B cell (primary cell): ENCODE measurements around the gene MEIS3. TPM values are rescaled to one million over a fixed set of nuclear protein-coding genes. Genes with fewer than 3 reads are reported as not detected.
"Not testable (repeated sequence)": the region's sequence is repeated elsewhere in the genome, so short reads cannot be mapped to it uniquely, and the experiment has no call there.

Experiments
- ATAC-seq: fragments of 200-7000 bp; cut with Tn5 transposase; one replicate; pipeline ENCODE4 v1.10.0; 2021; ENCODE audit warnings: low read depth, mild to moderate bottlenecking, moderate number of reproducible peaks, moderate library complexity
- CTCF ChIA-PET: fragments of 350-600 bp; sonication (Branson Sonifier 250); formaldehyde crosslinking; loops from one replicate; lab custom pipeline; 2021; ENCODE audit warnings: antibody characterized with exemption, inconsistent platforms; lab: Charles Lee
- POLR2A ChIA-PET: fragments of 350-600 bp; sonication (Branson Sonifier 250); formaldehyde crosslinking; loops from one replicate; lab custom pipeline; 2021; ENCODE audit warnings: antibody characterized with exemption; lab: Charles Lee
- DNase-seq: peaks from one replicate; pipeline ENCODE4 v3.0.0; 2013
- H2AFZ ChIP-seq: 2 replicates; pipeline ENCODE4 v1.6.1; 2012; ENCODE audit warnings: mild to moderate bottlenecking, low read depth, low read length; ENCODE audit not compliant: insufficient read depth, poor library complexity, severe bottlenecking
- H3K27ac ChIP-seq, 2 donors: 1 replicate in 1 of 2; 2 replicates in 1 of 2; pipeline ENCODE4 v1.5.1; 2012 to 2013; ENCODE audit warnings: low read length in 2 of 2, mild to moderate bottlenecking in 2 of 2, moderate library complexity in 1 of 2
- H3K27me3 ChIP-seq, 4 experiments: fragments of 200-600 bp in 1 of 4; sonication (generic) in 1 of 4; replicated peaks in 1 of 4; 1 replicate in 2 of 4; 2 replicates in 2 of 4; pipeline versions ENCODE4 v1.6.1 to v1.7.0; 2013 to 2016; ENCODE audit warnings: low read length in 3 of 4, mild to moderate bottlenecking in 2 of 4, mixed read lengths in 1 of 4, moderate library complexity in 1 of 4; ENCODE audit not compliant: insufficient read depth in 4 of 4, control insufficient read depth in 3 of 4; ENCODE audit errors: control extremely low read depth in 1 of 4
- H3K36me3 ChIP-seq, 2 experiments: replicated peaks in 1 of 2; 1 replicate in 1 of 2; 2 replicates in 1 of 2; pipeline versions ENCODE4 v1.6.1 to v1.7.1; 2013; ENCODE audit warnings: low read length in 1 of 2; ENCODE audit not compliant: insufficient read depth in 2 of 2, control insufficient read depth in 1 of 2; ENCODE audit errors: control extremely low read depth in 1 of 2, extremely low read depth in 1 of 2
- H3K4me1 ChIP-seq, 2 donors: fragments of 200-600 bp in 1 of 2; sonication (generic) in 1 of 2; 1 replicate in 1 of 2; 2 replicates in 1 of 2; pipeline versions ENCODE4 v1.5.1 to v1.6.1; 2013 to 2017; ENCODE audit warnings: low read length in 2 of 2; ENCODE audit not compliant: control insufficient read depth in 2 of 2, insufficient read depth in 2 of 2
- H3K4me2 ChIP-seq: replicated peaks from 2 replicates; pipeline ENCODE3; 2012; ENCODE audit warnings: mild to moderate bottlenecking, low read depth, low read length; ENCODE audit not compliant: poor library complexity, severe bottlenecking
- H3K4me3 ChIP-seq, 5 experiments: fragments of 200-600 bp in 1 of 5; sonication (generic) in 1 of 5; 1 replicate in 3 of 5; 2 replicates in 2 of 5; pipeline versions ENCODE4 v1.5.1 to v1.7.0; 2011 to 2016; ENCODE audit warnings: low read length in 4 of 5, mild to moderate bottlenecking in 4 of 5, low read depth in 2 of 5, control low read depth in 1 of 5, moderate library complexity in 1 of 5; ENCODE audit not compliant: insufficient read depth in 1 of 5; ENCODE audit errors: control extremely low read depth in 1 of 5, extremely low read depth in 1 of 5
- H3K79me2 ChIP-seq: fragments of 200-600 bp; sonication (generic); one replicate; pipeline ENCODE4 v1.6.0; 2016; ENCODE audit warnings: low read length; ENCODE audit not compliant: control insufficient read depth, insufficient read depth
- H3K9ac ChIP-seq: fragments of 200-600 bp; sonication (generic); 2 replicates; pipeline ENCODE4 v1.6.1; 2017; ENCODE audit warnings: mild to moderate bottlenecking, low read length, moderate library complexity
- H3K9me3 ChIP-seq, 3 donors: one replicate each; pipeline versions ENCODE4 v1.6.1 to v1.7.1; 2013; ENCODE audit warnings: low read length in 2 of 3; ENCODE audit not compliant: control insufficient read depth in 2 of 3, insufficient read depth in 1 of 3; ENCODE audit errors: control extremely low read depth in 1 of 3
- H4K20me1 ChIP-seq: 2 replicates; pipeline ENCODE4 v1.6.0; 2012; ENCODE audit warnings: mild to moderate bottlenecking, low read length; ENCODE audit not compliant: insufficient read depth, control insufficient read depth, poor library complexity, severe bottlenecking
- H3K27ac Mint-ChIP-seq: one replicate; pipeline ENCODE4 v1.8.0; 2021; ENCODE audit warnings: mixed read lengths
- H3K27me3 Mint-ChIP-seq: one replicate; pipeline ENCODE4 v1.8.0; 2021; ENCODE audit warnings: mixed read lengths
- H3K4me1 Mint-ChIP-seq: one replicate; pipeline ENCODE4 v1.8.0; 2021; ENCODE audit warnings: mixed read lengths
- H3K4me3 Mint-ChIP-seq: one replicate; pipeline ENCODE4 v1.8.0; 2021; ENCODE audit warnings: mixed read lengths
- H3K9me3 Mint-ChIP-seq: one replicate; pipeline ENCODE4 v1.8.0; 2022; ENCODE audit warnings: mixed read lengths; ENCODE audit not compliant: insufficient read depth
- CTCF ChIP-seq: fragments of 200-600 bp; IDR thresholded peaks from one replicate; pipeline ENCODE4 v1.8.0; 2022; ENCODE audit warnings: antibody characterized with exemption, mild to moderate bottlenecking
- EZH2 ChIP-seq: IDR thresholded peaks from 2 replicates; pipeline ENCODE4 v1.6.1; 2012; ENCODE audit warnings: borderline replicate concordance, low read depth, mild to moderate bottlenecking, moderate library complexity, low read length; ENCODE audit not compliant: insufficient read depth, poor library complexity, severe bottlenecking
- WGBS: methylation state at CpG from one replicate; pipeline ENCODE4 v1.1.5; 2013; ENCODE audit warnings: missing lambda C conversion rate; ENCODE audit not compliant: insufficient coverage; 5-methylcytosine and 5-hydroxymethylcytosine counted together
- intact Hi-C: fragments of 100-400 bp; cut with micrococcal nuclease; formaldehyde crosslinking; loops from one replicate; pipeline ENCODE4 v1.10.0; 2022
- polyA plus RNA-seq: library from polyadenylated mRNA; depleted of rRNA; stranded (reverse); fragments of >200 nt; gene quantifications from 2 replicates; pipeline ENCODE4 v1.2.3, GENCODE V29; 2012
- total RNA-seq, 2 donors: library from RNA; stranded (reverse); fragments of 120-200 nt in 1 of 2; gene quantifications; 1 replicate in 1 of 2; 2 replicates in 1 of 2; pipeline versions ENCODE4 v1.2.3 to v1.2.4, GENCODE V29; 2013 to 2022

Gene MEIS3
- total and polyA plus RNA-seq, 2 donors (not counting 1 experiment from before 2014, with no cell fraction given), result not detected

GRCh38 chr19:47413941-47414340, 5.4 kb downstream of the MEIS3 start:
- intact Hi-C loops, result no loop called here
- Mint-ChIP-seq H3K4me3 (no peak overlapping the region), H3K4me1 (peaks cover 19% of the 10 kb centered on the region), H3K27ac (no peak overlapping the region), H3K9me3 (no peaks in the 10 kb centered on the region), H3K27me3 (peaks cover 54% of the 10 kb centered on the region)
- ChIA-PET POLR2A (no interaction called here), CTCF (no interaction called here)
- Histone ChIP-seq H3K4me2 (no peak overlapping the region), H3K4me1 (peaks cover 10 to 16% of the 10 kb centered on the region in 2 donors), H3K4me3 (no peak overlapping the region), H3K79me2 (no peaks in the 10 kb centered on the region), H3K9ac (no peak overlapping the region), H3K27ac (no peak overlapping the region), H2AFZ (no peak overlapping the region), H3K27me3 (peaks cover 0 to 38% (median 13%) of the 10 kb centered on the region in 4 experiments), H3K9me3 (peaks cover 0 to 7% (median 0%) of the 10 kb centered on the region in 3 donors), H3K36me3 (no peaks in the 10 kb centered on the region), H4K20me1 (no peaks in the 10 kb centered on the region)
- 94% methylated on average over 14 of the region's 16 CpGs for WGBS
- no peak for TF ChIP-seq CTCF
- no peak for TF ChIP-seq EZH2
- ATAC-seq, result no peak
- no peak for DNase-seq

- H3K79me2 ChIP-seq, ATAC-seq, H3K4me1 Mint-ChIP-seq, POLR2A ChIA-PET, H3K9ac ChIP-seq, H3K4me3 ChIP-seq, H3K9me3 Mint-ChIP-seq, H3K27ac Mint-ChIP-seq, intact Hi-C loops, DNase-seq, H3K4me1 ChIP-seq, H3K27ac ChIP-seq, H3K36me3 ChIP-seq, H3K4me3 Mint-ChIP-seq, H2AFZ ChIP-seq, CTCF ChIA-PET, H3K4me2 ChIP-seq, H4K20me1 ChIP-seq: not testable (repeated sequence)
- Histone ChIP-seq H3K27me3 (peaks cover 0 to 22% (median under 1%) of the 10 kb centered on the region in 4 experiments), H3K9me3 (peaks cover 0 to 15% (median 0%) of the 10 kb centered on the region in 3 donors)
- WGBS, result 79% methylated on average over 8 of the region's 9 CpGs
- H3K27me3 Mint-ChIP-seq, result peaks cover 46% of the 10 kb centered on the region
Observed at GRCh38 chr19:47411696-47412095, 7.6 kb downstream of the MEIS3 start.
